Activated CD4-positive, alpha-beta memory T cell treated with anti-CD3 and anti-CD28 coated beads, Interleukin-2, amount 10 ng/mL, durations not matched to agents 7 days and 5 days (primary cell): ENCODE measurements around the gene BCAM. TPM values are rescaled to one million over a fixed set of nuclear protein-coding genes. Genes with fewer than 3 reads are reported as not detected.
"Not testable (repeated sequence)": the region's sequence is repeated elsewhere in the genome, so short reads cannot be mapped to it uniquely, and the experiment has no call there.

ENCODE experiments used
- CTCF ChIA-PET: fragments of 350-600 bp; sonication (Branson Sonifier 250); formaldehyde crosslinking; loops from one replicate; lab custom pipeline; 2021; ENCODE audit warnings: antibody characterized with exemption, inconsistent platforms; lab: Charles Lee
- POLR2A ChIA-PET: fragments of 350-600 bp; sonication (Branson Sonifier 250); formaldehyde crosslinking; loops from one replicate; lab custom pipeline; 2021; ENCODE audit warnings: antibody characterized with exemption; lab: Charles Lee
- DNase-seq: peaks from one replicate; pipeline ENCODE4 v3.0.0-alpha.2; 2020
- H3K27ac Mint-ChIP-seq: one replicate; pipeline ENCODE4 v1.8.0; 2021; ENCODE audit warnings: mild to moderate bottlenecking, mixed read lengths
- H3K27me3 Mint-ChIP-seq: one replicate; pipeline ENCODE4 v1.8.0; 2021; ENCODE audit warnings: mixed read lengths
- H3K36me3 Mint-ChIP-seq: one replicate; pipeline ENCODE4 v1.8.0; 2021; ENCODE audit warnings: low read depth, mixed read lengths
- H3K4me1 Mint-ChIP-seq: one replicate; pipeline ENCODE4 v1.8.0; 2021; ENCODE audit warnings: mixed read lengths
- H3K4me3 Mint-ChIP-seq: one replicate; pipeline ENCODE4 v1.8.0; 2021; ENCODE audit warnings: mild to moderate bottlenecking, mixed read lengths
- H3K9me3 Mint-ChIP-seq: one replicate; pipeline ENCODE4 v1.8.0; 2021; ENCODE audit warnings: mixed read lengths
- total RNA-seq, 2 experiments: library from RNA; stranded (reverse); gene quantifications; one replicate each; pipeline ENCODE4 v1.2.3, GENCODE V29; 2021

The BCAM gene
- total RNA-seq, 2 experiments from 2014 or later: not detected

- POLR2A ChIA-PET: no interaction called here
- CTCF ChIA-PET: no interaction called here
- H3K27me3 Mint-ChIP-seq: peaks cover 6% of the 10 kb centered on the region
- H3K4me1 Mint-ChIP-seq: no peaks in the 10 kb centered on the region
- H3K36me3 Mint-ChIP-seq: no peaks in the 10 kb centered on the region
- H3K9me3 Mint-ChIP-seq: no peaks in the 10 kb centered on the region
- DNase-seq: no peak
- H3K4me3 Mint-ChIP-seq: no peak overlapping the region
- no peak overlapping the region for H3K27ac Mint-ChIP-seq
These were observed 14.4 kb downstream of the BCAM start for GRCh38 chr19:44823373-44823698.

GRCh38 chr19:44824761-44825160 lies 15.9 kb downstream of the BCAM start:
- ChIA-PET POLR2A (no interaction called here), CTCF (no interaction called here)
- H3K27ac Mint-ChIP-seq: no peak overlapping the region
- no peak overlapping the region for H3K4me3 Mint-ChIP-seq
- H3K36me3 Mint-ChIP-seq: no peaks in the 10 kb centered on the region
- H3K9me3 Mint-ChIP-seq: no peaks in the 10 kb centered on the region
- no peak for DNase-seq
- peaks cover 6% of the 10 kb centered on the region for H3K27me3 Mint-ChIP-seq
- no peaks in the 10 kb centered on the region for H3K4me1 Mint-ChIP-seq

GRCh38 chr19:44832875-44833274 lies 24.0 kb downstream of the BCAM start:
- H3K4me3 Mint-ChIP-seq, DNase-seq, H3K27ac Mint-ChIP-seq, CTCF ChIA-PET, H3K27me3 Mint-ChIP-seq, POLR2A ChIA-PET, H3K4me1 Mint-ChIP-seq, H3K9me3 Mint-ChIP-seq, H3K36me3 Mint-ChIP-seq: not testable (repeated sequence)

DNA sequence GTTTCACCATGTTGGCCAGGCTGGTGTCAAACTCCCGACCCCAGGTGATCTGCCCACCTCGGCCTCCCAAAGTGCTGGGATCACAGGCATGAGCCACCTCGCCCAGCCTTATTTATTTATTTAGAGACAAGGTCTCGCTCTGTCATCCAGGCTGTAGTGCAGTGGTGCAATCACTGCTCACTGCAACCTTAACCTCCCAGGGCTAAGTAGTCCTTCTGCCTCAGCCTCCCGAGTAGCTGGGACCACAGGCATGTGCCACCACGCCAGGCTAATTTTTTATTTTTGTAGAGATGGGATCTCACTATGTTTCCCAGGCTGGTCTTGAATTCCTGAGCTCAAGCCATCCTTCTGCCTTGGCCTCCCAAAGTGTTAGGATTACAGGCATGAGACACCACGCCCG lies 25.5 kb downstream of the BCAM start:
- H3K9me3 Mint-ChIP-seq, H3K27ac Mint-ChIP-seq, H3K4me3 Mint-ChIP-seq, H3K36me3 Mint-ChIP-seq, H3K27me3 Mint-ChIP-seq, DNase-seq, CTCF ChIA-PET, H3K4me1 Mint-ChIP-seq, POLR2A ChIA-PET: not testable (repeated sequence)

DNA sequence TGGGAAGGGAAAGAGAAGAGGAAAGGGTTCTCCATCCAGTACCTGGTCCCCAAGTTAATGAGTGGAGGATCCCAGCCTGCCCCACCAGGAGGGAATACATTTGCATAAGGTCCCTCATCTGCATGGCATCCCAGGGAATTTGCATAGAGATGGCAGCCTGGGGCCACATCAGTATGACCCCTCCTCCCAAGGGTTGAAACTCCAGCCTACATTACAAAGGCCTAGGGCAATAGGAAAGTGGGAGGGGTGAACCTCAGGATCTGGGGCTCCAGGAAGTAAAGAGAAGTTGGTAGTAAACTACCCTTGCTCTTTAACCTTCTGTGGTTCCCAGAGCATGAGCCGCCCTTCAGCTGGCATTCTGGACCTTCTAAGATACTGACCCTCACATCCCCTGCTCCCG lies 30.4 kb downstream of the BCAM start:
- no peak overlapping the region for H3K27ac Mint-ChIP-seq
- no peaks in the 10 kb centered on the region for H3K9me3 Mint-ChIP-seq
- DNase-seq: no peak
- POLR2A ChIA-PET: no interaction called here
- no peak overlapping the region for H3K4me3 Mint-ChIP-seq
- H3K27me3 Mint-ChIP-seq: no peaks in the 10 kb centered on the region
- H3K36me3 Mint-ChIP-seq: no peaks in the 10 kb centered on the region
- CTCF ChIA-PET: no interaction called here
- peaks cover 2% of the 10 kb centered on the region for H3K4me1 Mint-ChIP-seq

- ChIA-PET POLR2A (interaction anchor here (0.6 kb wide), 1 partner anchor 158 kb away, joined by 3 read pairs; no protein-coding TSS in a partner anchor), CTCF (interaction anchor here (0.7 to 1.5 kb wide), 3 partner anchors 21 to 120 kb away, joined by 3 to 4 read pairs (median 3); no protein-coding TSS in a partner anchor)
- Mint-ChIP-seq H3K4me3 (no peak overlapping the region), H3K27me3 (peaks cover 6% of the 10 kb centered on the region), H3K4me1 (peaks cover 13% of the 10 kb centered on the region), H3K36me3 (no peaks in the 10 kb centered on the region), H3K27ac (no peak overlapping the region), H3K9me3 (no peaks in the 10 kb centered on the region)
- DNase-seq: no peak
These were observed 31.9 kb downstream of the BCAM start for GRCh38 chr19:44840811-44841210.

- DNase-seq: no peak
- no peak overlapping the region for H3K4me3 Mint-ChIP-seq
- CTCF ChIA-PET: interaction anchor here (1.0 to 1.5 kb wide), 3 partner anchors 18 to 71 kb away, joined by 3 to 4 read pairs (median 3); no protein-coding TSS in a partner anchor
- no peaks in the 10 kb centered on the region for H3K9me3 Mint-ChIP-seq
- H3K36me3 Mint-ChIP-seq: no peaks in the 10 kb centered on the region
- POLR2A ChIA-PET: interaction anchor here (0.6 kb wide), 1 partner anchor 159 kb away, joined by 3 read pairs; no protein-coding TSS in a partner anchor
- H3K4me1 Mint-ChIP-seq: peaks cover 16% of the 10 kb centered on the region
- H3K27me3 Mint-ChIP-seq: peaks cover 6% of the 10 kb centered on the region
- no peak overlapping the region for H3K27ac Mint-ChIP-seq
These were observed 32.3 kb downstream of the BCAM start for GRCh38 chr19:44841231-44841630.

DNA sequence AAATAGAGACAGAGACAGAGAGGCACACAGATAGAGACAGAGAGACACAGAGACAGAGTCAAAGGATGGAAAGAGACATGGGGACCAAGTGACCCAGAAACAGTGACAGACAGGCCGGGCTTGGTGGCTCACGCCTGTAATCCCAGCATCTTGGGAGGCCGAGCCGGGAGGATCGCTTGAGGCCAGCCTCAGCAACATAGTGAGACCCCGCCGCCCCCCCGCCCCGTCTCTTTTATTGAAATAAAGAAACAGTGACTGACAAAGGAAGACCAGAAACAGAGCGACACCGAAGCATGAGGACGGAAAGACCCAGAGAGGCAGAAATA lies 36.3 kb downstream of the BCAM start:
- no peak for DNase-seq
- CTCF ChIA-PET: interaction anchor here (0.9 to 1.4 kb wide), 4 partner anchors 61 to 198 kb away, joined by 3 to 4 read pairs (median 4); no protein-coding TSS in a partner anchor
- Mint-ChIP-seq H3K27ac (peak overlapping the region; percentile 40), H3K4me3 (peak overlapping the region; percentile 80), H3K4me1 (peaks cover 26% of the 10 kb centered on the region), H3K36me3 (no peaks in the 10 kb centered on the region), H3K9me3 (no peaks in the 10 kb centered on the region), H3K27me3 (peaks cover 34% of the 10 kb centered on the region)
- POLR2A ChIA-PET: no interaction called here

GRCh38 chr19:44845612-44846454 lies 36.9 kb downstream of the BCAM start, which contains the start of gene NECTIN2:
Gene NECTIN2, plus strand, starts transcription at chr19:44846297. Its CDS starts 229 bp downstream, at chr19:44846526.
- Mint-ChIP-seq H3K9me3 (no peaks in the 10 kb centered on the region), H3K4me1 (peaks cover 26% of the 10 kb centered on the region), H3K4me3 (peak within 1 kb of the TSS; percentile 80), H3K36me3 (no peaks in the 10 kb centered on the region), H3K27ac (peak within 1 kb of the TSS; percentile 40), H3K27me3 (peaks cover 34% of the 10 kb centered on the region)
- ChIA-PET CTCF (interaction anchor here (0.6 to 1.4 kb wide), 13 partner anchors 13 to 198 kb away, joined by 3 to 17 read pairs (median 3); partner anchors contain the start of gene CLPTM1), POLR2A (no interaction called here)
- DNase-seq: peak; percentile 90

GRCh38 chr19:44846455-44847143 lies 37.7 kb downstream of the BCAM start:
- ChIA-PET POLR2A (no interaction called here), CTCF (interaction anchor here (1.1 to 1.4 kb wide), 4 partner anchors 12 to 124 kb away, joined by 3 to 17 read pairs (median 6); no protein-coding TSS in a partner anchor)
- DNase-seq: peak; percentile 17
- peaks cover 24% of the 10 kb centered on the region for H3K4me1 Mint-ChIP-seq
- H3K36me3 Mint-ChIP-seq: no peaks in the 10 kb centered on the region
- H3K27me3 Mint-ChIP-seq: peaks cover 34% of the 10 kb centered on the region
- no peaks in the 10 kb centered on the region for H3K9me3 Mint-ChIP-seq
- H3K27ac Mint-ChIP-seq: no peak overlapping the region
- H3K4me3 Mint-ChIP-seq: peak overlapping the region; percentile 80

GRCh38 chr19:44847144-44848035 lies 38.5 kb downstream of the BCAM start:
- no peaks in the 10 kb centered on the region for H3K9me3 Mint-ChIP-seq

DNA sequence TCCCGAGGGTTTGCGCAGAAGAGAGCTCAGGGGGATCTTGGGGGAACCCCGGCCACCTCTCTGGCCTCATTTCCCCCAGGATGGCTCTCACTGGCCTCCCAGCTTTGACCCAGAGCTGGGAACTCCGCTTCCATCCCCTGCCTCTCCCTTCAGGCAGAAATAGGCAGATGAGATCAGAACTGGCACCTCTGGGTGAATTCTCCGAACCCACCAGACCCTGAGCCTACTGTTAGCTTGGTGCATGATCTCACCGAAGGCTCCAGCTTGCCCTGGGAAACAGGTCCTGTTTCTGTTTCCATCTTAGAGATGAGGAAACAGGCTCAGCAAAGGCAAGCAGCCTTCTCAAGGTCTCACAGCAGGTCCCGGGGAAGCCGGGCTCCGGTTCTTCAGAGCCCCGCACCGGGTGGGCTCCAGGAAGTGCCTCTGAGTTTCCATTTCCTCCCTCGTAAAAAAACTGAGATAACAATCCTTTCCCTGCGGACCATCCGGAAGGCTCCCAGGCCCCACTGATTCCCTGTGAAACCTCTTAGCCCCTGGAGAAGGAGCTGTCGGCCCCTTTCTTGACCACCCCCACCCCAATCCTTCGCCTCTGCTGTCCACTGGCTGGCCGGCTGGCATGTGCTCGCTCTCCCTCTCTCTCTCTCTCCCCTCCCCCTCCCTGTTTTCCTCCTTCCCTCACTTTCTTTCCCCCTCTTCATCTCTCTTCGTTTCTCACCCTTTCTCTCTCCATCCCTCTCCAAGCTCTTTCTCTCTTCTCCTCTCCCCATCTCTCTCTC lies 39.3 kb downstream of the BCAM start:
- no peak for DNase-seq
- POLR2A ChIA-PET: interaction anchor here (0.7 to 1.0 kb wide), 2 partner anchors 49 to 107 kb away, joined by 3 read pairs; no protein-coding TSS in a partner anchor

More at GRCh38 chr19:44847144-44848035, 38.5 kb downstream of the BCAM start:
- Mint-ChIP-seq H3K27ac (no peak overlapping the region), H3K4me1 (peaks cover 24% of the 10 kb centered on the region), H3K27me3 (peaks cover 37% of the 10 kb centered on the region), H3K4me3 (peak overlapping the region; percentile 40), H3K36me3 (no peaks in the 10 kb centered on the region)
- ChIA-PET CTCF (no interaction called here), POLR2A (no interaction called here)
- DNase-seq: peak; percentile 17

More for the DNA sequence above, 39.3 kb downstream of the BCAM start:
- Mint-ChIP-seq H3K4me1 (peaks cover 24% of the 10 kb centered on the region), H3K4me3 (no peak overlapping the region), H3K36me3 (no peaks in the 10 kb centered on the region), H3K27ac (no peak overlapping the region), H3K27me3 (peaks cover 40% of the 10 kb centered on the region), H3K9me3 (no peaks in the 10 kb centered on the region)
- CTCF ChIA-PET: interaction anchor here (1.0 kb wide), 1 partner anchor 77 kb away, joined by 3 read pairs; no protein-coding TSS in a partner anchor
